ENCODE data around the gene ARAP3. TPM values are rescaled to one million over a fixed set of nuclear protein-coding genes. Genes with fewer than 3 reads are reported as not detected.
A peak's percentile ranks its signal among the peaks of the same experiment; 100 is the strongest.

ARAP3 gene
- total and polyA plus RNA-seq, 3 donors from 2014 or later = 4.0 to 4.8 (median 4.1) TPM

DNA sequence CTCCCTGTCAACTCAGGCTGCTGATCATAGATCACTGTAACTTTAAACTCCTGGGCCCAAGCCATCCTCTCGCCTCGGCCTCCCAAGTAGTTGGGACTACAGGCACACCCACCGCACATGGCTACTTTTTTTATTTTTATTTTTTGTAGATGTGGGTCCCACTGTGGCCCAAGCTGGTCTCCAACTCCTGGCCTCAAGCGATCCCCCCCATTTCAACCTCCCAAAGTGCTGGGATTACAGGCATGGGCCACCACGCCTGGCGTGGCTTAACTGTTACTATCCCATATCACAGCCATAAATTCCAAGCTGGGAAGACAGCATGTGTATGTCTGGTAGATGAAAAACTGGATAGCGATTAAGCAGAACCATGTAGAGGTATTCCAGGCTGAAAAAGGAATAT lies 46.4 kb downstream of the ARAP3 start:
- H3K4me3 ChIP-seq = peak overlapping the region in 1 of 2 donors; percentile 93
- H3K36me3 ChIP-seq (ENCODE audit: low read depth, missing control alignments) = no peaks in the 10 kb centered on the region
- H3K27me3 ChIP-seq = no peaks in the 10 kb centered on the region
- TF ChIP-seq CTCF (IDR thresholded peaks at IDR 0.05) = no peak
- no peak for TF ChIP-seq POLR2A (IDR thresholded peaks at IDR 0.05)
- H3K4me1 ChIP-seq = peaks cover 10% of the 10 kb centered on the region
- H3K9me3 ChIP-seq = no peaks in the 10 kb centered on the region
- H3K27ac ChIP-seq = no peak overlapping the region
- DNase-seq = no peak
- intact Hi-C loops (cut with DNase I; ENCODE audit: low total_unique reads) = no loop called here
- WGBS, 2 donors = 32 to 56% methylated on average over 7 of the region's 7 CpGs

DNA sequence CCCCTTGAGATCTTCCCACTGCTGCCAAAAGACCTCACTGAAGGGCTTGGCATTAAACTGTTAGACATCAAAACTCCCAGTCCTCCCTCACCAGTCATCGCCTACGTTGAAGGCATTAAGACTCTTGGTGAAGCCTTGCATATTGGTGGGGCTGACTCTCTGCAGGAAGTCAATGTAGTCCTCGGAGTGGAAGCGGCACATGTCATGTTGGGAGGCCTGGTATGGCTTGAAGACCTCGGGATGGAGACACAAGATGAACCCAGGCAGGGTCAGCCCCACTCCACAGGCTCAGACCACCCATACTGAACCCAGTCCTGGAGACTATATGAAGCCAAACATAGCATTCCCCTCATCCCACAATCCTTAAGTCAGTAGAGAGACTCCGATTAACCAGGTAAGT lies 47.3 kb downstream of the ARAP3 start:
- no peak for DNase-seq
- H3K27ac ChIP-seq = no peak overlapping the region
- peaks cover 10% of the 10 kb centered on the region for H3K4me1 ChIP-seq
- intact Hi-C loops (cut with DNase I; ENCODE audit: low total_unique reads) = no loop called here
- no peak overlapping the region for H3K4me3 ChIP-seq
- H3K9me3 ChIP-seq = no peaks in the 10 kb centered on the region
- WGBS, 2 donors = 89 to 90% methylated on average over 6 of the region's 6 CpGs
- no peaks in the 10 kb centered on the region for H3K36me3 ChIP-seq (ENCODE audit: low read depth, missing control alignments)
- H3K27me3 ChIP-seq = no peaks in the 10 kb centered on the region
- TF ChIP-seq CTCF (IDR thresholded peaks at IDR 0.05) (no peak), POLR2A (IDR thresholded peaks at IDR 0.05) (no peak)

DNA sequence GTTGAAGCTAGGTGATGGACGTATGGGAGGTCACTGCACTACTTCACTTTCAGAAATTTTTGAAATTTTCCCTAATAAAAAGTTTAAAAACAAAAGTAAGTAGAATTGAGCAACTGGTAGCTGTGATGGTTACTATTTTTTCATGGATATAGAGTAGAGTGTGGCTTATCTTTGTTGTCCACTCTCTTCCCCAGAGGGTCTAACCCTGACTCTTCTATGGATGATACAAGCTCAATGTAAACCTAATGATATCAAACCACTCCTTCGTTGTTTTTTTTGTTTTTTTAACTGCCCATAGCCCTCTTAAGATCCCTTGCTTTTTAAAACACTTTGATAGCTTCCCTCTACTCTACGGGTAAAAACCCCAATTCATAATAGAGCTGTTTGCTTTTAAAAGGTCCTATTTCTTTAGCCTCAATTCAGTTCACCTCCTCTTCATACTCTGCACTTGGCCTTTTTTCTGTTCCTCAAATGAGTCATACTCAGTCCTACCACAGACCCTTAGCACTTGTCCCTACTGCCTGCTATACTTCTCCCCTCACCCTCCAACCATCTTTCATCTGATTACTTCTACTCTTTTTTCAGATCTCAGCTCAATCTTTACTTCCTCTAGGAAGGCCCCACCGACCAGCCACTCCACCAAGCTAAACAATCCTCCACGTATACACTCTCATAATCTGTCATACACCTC lies 48.0 kb downstream of the ARAP3 start:
- TF ChIP-seq POLR2A (IDR thresholded peaks at IDR 0.05) (no peak), CTCF (IDR thresholded peaks at IDR 0.05) (no peak)
- H3K27me3 ChIP-seq = no peaks in the 10 kb centered on the region
- H3K27ac ChIP-seq = no peak overlapping the region
- WGBS, 2 donors = 84 to 92% methylated on average over 5 of the region's 5 CpGs
- H3K4me3 ChIP-seq = no peak overlapping the region
- intact Hi-C loops (cut with DNase I; ENCODE audit: low total_unique reads) = no loop called here
- no peak for DNase-seq
- no peaks in the 10 kb centered on the region for H3K9me3 ChIP-seq
- H3K36me3 ChIP-seq (ENCODE audit: low read depth, missing control alignments) = no peaks in the 10 kb centered on the region
- H3K4me1 ChIP-seq = peaks cover 10% of the 10 kb centered on the region

DNA sequence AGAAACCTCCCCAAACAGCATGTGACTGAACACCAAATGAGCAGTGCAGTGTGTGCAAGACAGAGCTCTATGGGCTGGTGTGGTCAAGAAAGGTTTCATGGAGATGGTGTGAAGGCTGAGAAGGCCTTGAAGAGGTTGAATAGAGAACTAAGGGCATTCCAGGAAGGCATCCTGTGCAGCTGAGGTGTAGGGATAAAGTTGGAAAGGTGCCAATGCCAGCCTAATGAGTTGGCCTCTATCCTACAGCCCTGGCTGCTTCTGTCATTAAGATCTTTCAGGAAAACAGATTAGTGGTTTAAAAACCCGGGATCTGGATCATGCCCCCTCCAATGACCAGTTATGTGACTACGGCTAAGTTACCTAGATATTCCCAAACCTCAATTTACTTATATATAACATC lies 49.4 kb downstream of the ARAP3 start:
- Histone ChIP-seq H3K36me3 (ENCODE audit: low read depth, missing control alignments) (no peaks in the 10 kb centered on the region), H3K27ac (no peak overlapping the region), H3K9me3 (no peaks in the 10 kb centered on the region), H3K27me3 (no peaks in the 10 kb centered on the region), H3K4me1 (peaks cover 7% of the 10 kb centered on the region), H3K4me3 (no peak overlapping the region)
- TF ChIP-seq CTCF (IDR thresholded peaks at IDR 0.05) (no peak), POLR2A (IDR thresholded peaks at IDR 0.05) (no peak)
- no peak for DNase-seq
- intact Hi-C loops (cut with DNase I; ENCODE audit: low total_unique reads) = no loop called here
- 93 to 96% methylated on average over 2 of the region's 2 CpGs for WGBS, 2 donors

DNA sequence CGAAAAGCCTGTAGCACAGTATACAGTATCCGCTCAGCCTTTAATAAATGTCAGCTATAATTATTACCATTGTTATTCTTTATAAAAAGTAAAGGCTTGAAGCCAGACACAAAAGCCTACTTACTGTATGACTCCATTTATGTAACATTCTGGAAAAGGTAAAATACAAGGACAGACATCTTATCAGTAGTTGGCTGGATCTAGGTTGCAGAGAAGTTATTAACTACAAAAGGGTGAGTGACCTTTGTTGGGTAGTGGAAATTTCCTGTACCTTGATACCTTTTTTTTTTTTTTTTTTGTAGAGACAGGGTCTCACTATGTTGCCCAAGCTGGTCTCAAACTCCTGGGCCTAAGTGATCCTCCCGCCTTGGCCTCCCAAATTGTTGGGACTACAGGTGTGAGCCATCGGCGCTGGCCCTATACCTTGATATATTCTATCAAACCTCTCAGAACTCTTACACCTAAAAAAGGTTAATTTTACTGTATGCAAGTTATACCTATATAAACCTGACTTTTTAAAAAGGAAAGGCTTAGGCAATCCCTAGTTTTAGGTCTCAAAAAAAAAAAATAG lies 51.4 kb downstream of the ARAP3 start:
- WGBS, 2 donors = 93 to 94% methylated on average over 5 of the region's 5 CpGs
- Histone ChIP-seq H3K27me3 (no peaks in the 10 kb centered on the region), H3K4me3 (no peak overlapping the region), H3K36me3 (ENCODE audit: low read depth, missing control alignments) (no peaks in the 10 kb centered on the region), H3K4me1 (peaks cover under 1% of the 10 kb centered on the region), H3K9me3 (no peaks in the 10 kb centered on the region), H3K27ac (no peak overlapping the region)
- DNase-seq = no peak
- TF ChIP-seq POLR2A (IDR thresholded peaks at IDR 0.05) (no peak), CTCF (IDR thresholded peaks at IDR 0.05) (no peak)
- intact Hi-C loops (cut with DNase I; ENCODE audit: low total_unique reads) = no loop called here

Data from testis (tissue), 3 donors.